Breast epithelium (tissue), 3 donors: ENCODE results near the gene MYH6.

Experiments
- CTCF ChIP-seq, 3 donors: fragments of 450-650 bp; IDR thresholded peaks; one replicate each; pipeline ENCODE4 v1.5.1; 2016 to 2017; ENCODE audit warnings: antibody characterized with exemption in 3 of 3, mild to moderate bottlenecking in 3 of 3, moderate library complexity in 3 of 3
- POLR2A ChIP-seq: fragments of 450-650 bp; IDR thresholded peaks from one replicate; pipeline ENCODE4 v1.6.1; 2016; ENCODE audit warnings: antibody characterized with exemption, mild to moderate bottlenecking, moderate library complexity
- POLR2AphosphoS5 ChIP-seq, 3 donors: sonication (generic); formaldehyde crosslinking; IDR thresholded peaks; one replicate each; pipeline ENCODE4 v1.6.1; 2017; ENCODE audit warnings: antibody characterized with exemption in 3 of 3

GRCh38 chr14:23447361-23448350 lies 39.6 kb upstream of the MYH6 start:
- TF ChIP-seq CTCF (IDR thresholded peaks at IDR 0.05) (no peak), POLR2AphosphoS5 (IDR thresholded peaks at IDR 0.05) (no peak), POLR2A (no peak)
